ENCODE measurements around the gene CENPN. TPM values are rescaled to one million over a fixed set of nuclear protein-coding genes. Genes with fewer than 3 reads are reported as not detected.

The CENPN gene
- total RNA-seq, 1 donor from 2014 or later = 7.6 TPM

DNA sequence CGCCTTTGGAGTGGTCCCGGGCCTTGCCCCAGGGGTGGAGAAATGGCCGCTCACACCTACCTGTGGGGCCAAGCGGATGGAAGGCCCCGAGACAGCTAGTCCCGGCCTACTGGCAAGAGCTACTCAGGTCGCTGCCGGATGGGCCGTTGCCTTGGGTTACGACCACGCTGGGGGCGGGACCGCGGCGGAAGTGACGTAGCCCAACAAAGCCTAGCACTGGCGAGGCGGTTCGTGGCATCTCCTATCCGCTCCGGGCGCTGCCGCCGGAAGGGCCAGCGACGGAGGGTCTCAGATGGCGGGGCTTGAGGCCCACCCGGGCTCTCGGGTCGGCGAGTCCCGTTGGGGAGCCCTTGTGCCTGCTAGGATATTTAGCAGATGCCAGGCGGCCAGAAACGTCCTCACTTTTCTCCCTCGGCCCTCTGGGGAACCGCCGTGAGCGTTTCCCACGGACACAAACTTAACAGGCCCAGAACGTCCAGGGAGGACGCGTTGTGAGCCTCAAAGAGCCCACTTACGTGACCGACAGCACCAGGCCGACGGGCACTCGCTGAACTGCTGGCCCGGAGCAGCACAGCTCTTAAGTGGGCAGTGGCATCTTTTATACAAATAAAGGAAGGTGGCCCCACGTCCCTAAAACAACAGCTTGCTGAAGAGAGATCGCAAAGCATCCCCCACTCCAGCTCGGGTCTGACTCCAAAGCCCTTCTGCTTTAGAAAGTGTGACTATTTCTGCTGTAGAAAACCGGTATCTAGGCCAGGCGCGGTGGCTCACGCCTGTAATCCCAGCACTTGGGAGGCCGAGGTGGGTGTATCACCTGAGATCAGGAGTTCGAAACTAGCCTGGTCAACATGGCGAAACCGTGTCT is 70.3 kb downstream of the CENPN start, which contains the start of gene C16orf46:
TSS of gene C16orf46 (minus strand) at position 163 of the 865 bp plus-strand sequence. CDS start 13,283 bp downstream, outside the sequence.
- peak; percentile 96 for ATAC-seq
- peak; percentile 99 for DNase-seq (ENCODE audit: low spot score)

DNA sequence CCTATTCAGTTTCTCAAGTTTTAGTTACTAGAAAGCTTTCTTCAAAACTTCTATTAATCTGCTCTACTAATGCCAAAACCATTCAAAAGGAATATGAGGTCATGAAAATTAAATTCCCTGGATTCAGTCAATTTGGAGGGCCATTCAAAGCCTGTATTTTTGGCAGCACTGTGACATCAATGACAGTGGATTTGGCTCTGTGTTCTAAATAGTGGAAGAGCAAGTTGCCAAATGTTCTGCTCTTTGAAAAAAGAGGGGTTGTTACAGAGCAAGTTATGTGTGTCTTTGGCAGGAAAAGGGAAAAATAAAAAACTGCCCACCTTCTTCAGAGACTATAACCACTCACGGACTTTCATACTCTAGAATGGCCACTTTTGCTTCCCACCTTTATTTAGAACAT is 73.2 kb downstream of the CENPN start:
- ATAC-seq = no peak
- DNase-seq (ENCODE audit: low spot score) = no peak

DNA sequence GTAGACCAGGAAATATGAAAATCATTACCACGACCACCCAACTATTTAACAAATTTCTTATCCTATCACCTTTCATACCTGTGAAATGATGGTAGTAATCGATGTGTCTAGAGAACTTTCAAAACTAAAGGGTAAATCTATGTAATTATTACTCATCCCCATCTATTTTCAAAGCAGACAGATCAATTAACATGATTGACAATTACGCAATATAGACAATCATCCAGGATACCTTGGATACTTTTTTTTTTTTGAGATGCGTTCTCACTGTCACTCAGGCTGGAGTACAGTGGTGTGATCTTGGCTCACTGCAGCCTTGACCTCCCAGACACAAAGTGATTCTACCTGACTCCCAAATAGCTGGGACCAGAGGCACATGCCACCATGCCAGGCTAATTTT is 74.0 kb downstream of the CENPN start:
- ATAC-seq = no peak

More for the DNA sequence above, 74.0 kb downstream of the CENPN start:
- DNase-seq (ENCODE audit: low spot score) = no peak

Other genes with a start within 250 kb of the CENPN start
- gene CDYL2, start 202.6 kb upstream of the CENPN start, total RNA-seq = 5.4 TPM
- gene CMC2, start 329 bp upstream of the CENPN start, total RNA-seq = 36.8 TPM
- gene ATMIN, start 28.6 kb downstream of the CENPN start, total RNA-seq = 13.7 TPM
- gene C16orf46, start 70.0 kb downstream of the CENPN start, total RNA-seq = 2.0 TPM
- gene GCSH, start 89.2 kb downstream of the CENPN start, total RNA-seq = 74.0 TPM
- gene BCO1, start 231.5 kb downstream of the CENPN start, total RNA-seq = 0.25 TPM

Data from left lobe of liver (tissue), 2 donors.